Measurements from ENCODE around the gene CLCNKA.
"Not testable (repeated sequence)": the region's sequence is repeated elsewhere in the genome, so short reads cannot be mapped to it uniquely, and the experiment has no call there.

CLCNKA gene

DNA sequence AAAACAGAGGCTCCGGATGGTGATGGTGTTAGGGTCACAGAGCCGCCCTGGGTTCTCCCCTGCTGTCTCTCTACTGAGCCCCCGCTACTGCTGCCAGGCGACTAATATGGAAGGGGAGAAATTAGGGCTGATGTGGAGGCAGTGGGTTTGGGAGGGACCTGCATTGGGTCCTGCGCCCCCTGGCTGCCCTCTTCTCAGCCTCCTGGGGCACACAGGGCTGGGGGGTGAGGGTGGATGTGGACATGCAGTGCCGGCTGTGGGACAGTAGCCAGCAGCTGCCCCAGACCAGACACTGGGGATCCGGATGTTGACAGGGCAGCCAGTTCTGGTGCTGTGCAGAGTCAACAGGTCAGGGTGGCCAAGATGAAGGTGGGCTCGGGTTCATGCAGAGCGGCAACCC, 20.3 kb downstream of the CLCNKA start:
- no peak for DNase-seq (ENCODE audit: low read depth, low spot score)

GRCh38 chr1:16042654-16043053, 20.8 kb downstream of the CLCNKA start:
- not testable (repeated sequence) for DNase-seq (ENCODE audit: low read depth, low spot score)

DNA sequence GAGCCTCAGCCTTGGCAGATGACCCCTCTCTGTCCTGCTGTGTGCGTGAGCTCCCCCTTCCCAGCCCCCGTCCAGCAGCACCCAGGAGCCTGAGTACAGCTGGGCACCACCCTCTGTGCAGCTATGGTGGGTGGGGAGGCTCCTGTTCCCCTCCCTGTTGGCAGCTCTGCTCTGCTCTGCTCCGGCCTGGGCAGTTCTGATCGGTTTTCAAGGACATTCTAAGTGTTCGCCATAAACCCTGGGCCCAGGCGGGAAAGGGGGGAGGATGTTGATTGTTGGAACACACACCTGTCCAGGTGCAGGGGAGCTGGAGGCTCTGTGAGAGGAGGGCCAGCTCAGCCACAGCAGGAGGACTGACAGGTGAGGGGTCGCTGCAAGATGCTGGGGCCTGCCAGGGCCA, 21.7 kb downstream of the CLCNKA start, which contains the start of gene CLCNKB:
TSS of gene CLCNKB (plus strand) at position 262 of the 400 bp plus-strand sequence. CDS start 711 bp downstream, outside the sequence.
- DNase-seq (ENCODE audit: low read depth, low spot score): no peak

GRCh38 chr1:16043950-16044349, 22.1 kb downstream of the CLCNKA start:
- no peak for DNase-seq (ENCODE audit: low read depth, low spot score)

DNA sequence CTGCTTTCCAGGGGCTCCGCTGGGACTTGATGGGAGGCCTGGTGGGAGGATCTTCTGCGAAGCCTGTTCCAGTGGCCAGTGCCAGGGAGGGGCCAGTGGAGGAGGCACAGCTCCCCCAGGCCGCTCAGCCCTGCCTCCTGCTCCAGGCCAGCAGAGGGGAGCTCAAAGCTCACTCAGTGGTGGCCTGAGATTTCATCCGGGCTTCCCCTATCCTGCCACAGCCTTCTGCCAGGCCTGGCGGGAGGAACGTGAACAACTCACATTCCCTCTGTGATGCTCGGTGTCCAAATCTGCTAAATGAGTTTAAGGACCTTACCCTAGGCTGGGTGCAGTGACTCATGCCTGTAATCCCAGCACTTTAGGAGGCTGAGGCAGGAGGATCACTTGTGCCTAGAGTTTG, 25.0 kb downstream of the CLCNKA start:
- DNase-seq (ENCODE audit: low read depth, low spot score): no peak

DNA sequence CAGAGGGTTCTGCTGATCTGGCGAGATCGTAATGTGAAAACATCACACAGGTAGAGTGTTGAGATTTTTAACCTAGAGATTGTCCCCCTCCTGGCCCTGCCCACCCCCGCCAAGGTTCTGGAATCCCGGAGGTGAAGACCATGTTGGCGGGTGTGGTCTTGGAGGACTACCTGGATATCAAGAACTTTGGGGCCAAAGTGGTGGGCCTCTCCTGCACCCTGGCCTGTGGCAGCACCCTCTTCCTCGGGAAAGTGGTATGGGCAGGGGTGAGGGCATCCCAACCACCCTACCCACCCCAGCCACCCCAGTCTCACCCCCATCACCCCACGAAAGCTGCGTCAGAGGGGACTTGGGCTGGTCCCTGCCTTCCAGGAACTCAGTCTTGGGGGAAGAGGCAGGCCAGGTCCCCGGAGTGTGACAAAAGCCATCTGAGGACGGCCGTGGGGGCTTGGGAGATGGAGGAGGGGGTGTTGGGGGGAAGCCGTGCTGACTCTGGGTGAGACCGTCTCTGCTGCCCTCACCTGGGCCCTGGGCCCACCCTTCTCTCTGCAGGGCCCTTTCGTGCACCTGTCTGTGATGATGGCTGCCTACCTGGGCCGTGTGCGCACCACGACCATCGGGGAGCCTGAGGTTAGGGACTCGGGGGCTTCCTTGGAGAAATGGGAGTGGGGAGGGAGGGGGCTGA, 26.1 kb downstream of the CLCNKA start:
- no peak for DNase-seq (ENCODE audit: low read depth, low spot score)

DNA sequence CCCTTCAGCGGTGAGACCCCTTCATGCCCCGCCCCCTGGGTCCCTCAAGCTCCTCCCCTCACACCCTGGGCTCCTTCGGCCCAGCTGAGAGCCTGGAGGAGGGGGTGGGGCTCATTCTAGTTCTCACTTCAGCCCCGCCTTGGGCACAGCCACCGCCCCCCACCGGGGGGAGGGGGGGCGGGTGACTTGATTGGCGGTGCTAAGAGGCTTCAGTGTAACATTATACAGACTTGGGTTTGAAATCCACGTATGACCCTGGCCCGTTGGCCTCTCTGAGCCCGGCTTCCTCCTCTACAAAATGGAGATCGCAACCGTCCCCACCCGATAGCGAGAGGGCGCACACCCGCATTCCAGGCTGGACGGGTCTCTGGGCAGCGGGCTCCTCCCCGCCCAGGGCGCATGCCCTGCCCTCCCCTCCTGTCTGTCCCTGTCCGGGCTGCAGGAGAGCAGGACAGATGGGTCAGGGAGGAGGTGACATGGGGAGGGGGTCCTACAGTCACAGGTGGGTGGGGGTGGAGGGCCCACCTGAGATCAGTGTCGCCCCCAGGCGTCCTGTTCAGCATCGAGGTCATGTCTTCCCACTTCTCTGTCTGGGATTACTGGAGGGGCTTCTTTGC, 26.8 kb downstream of the CLCNKA start:
- DNase-seq (ENCODE audit: low read depth, low spot score): no peak

DNA sequence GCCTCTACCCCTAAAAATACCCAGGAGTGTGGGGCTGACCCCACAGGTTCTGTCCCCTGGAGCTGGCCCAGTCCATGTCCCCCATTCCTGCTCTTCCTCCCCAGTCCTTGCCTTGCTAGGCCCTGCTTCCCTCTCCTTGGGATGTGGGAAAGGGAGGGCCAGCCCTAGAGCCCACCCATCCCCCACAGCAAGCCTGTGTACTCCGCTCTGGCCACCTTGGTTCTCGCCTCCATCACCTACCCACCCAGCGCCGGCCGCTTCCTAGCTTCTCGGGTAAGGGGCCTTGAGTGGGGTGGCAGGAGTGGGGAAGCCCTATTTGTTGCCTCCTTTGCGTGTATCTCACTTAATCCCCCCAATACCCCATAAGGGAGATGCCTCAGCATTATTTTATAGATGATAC, 28.5 kb downstream of the CLCNKA start:
- DNase-seq (ENCODE audit: low read depth, low spot score): no peak

- DNase-seq (ENCODE audit: low read depth, low spot score): no peak
Measured at GRCh38 chr1:16051039-16051438, 29.2 kb downstream of the CLCNKA start.

- not testable (repeated sequence) for DNase-seq (ENCODE audit: low read depth, low spot score)
Measured at GRCh38 chr1:16051949-16052348, 30.1 kb downstream of the CLCNKA start.

DNA sequence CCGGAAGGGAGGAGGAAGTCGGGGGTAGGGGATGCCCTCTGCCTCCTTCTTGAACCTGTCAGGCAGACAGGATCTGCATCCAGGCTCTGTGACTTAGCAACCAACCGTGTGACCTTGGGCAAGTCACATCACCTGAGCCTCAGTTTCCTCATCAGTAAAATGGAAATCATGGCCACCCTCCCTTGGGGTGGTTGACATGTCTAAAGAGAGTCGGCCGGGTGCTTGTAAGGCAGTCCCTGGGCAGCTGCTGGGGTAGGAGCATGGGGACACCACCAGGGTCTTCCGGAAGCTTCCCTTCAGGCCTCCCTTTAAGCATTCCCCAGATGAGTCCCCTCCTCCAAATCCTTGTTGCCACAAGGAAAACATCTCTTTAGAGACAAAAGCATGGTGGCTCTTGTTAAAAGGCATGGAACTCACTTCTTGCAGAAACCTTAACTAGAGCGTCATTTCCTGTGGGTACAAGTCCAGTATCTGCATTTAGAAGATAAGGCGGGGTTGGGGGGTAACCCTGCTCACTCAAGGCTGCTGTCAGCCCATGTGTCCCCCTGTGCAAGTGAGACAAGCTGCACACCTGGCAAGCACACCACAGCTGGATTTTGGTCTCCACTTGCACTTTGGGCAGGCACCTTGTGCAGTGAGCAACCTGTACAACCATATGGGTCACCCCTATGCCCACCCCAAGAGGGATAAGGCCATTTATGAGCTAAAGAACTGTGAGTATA, 32.1 kb downstream of the CLCNKA start:
- no peak for DNase-seq (ENCODE audit: low read depth, low spot score)

DNA sequence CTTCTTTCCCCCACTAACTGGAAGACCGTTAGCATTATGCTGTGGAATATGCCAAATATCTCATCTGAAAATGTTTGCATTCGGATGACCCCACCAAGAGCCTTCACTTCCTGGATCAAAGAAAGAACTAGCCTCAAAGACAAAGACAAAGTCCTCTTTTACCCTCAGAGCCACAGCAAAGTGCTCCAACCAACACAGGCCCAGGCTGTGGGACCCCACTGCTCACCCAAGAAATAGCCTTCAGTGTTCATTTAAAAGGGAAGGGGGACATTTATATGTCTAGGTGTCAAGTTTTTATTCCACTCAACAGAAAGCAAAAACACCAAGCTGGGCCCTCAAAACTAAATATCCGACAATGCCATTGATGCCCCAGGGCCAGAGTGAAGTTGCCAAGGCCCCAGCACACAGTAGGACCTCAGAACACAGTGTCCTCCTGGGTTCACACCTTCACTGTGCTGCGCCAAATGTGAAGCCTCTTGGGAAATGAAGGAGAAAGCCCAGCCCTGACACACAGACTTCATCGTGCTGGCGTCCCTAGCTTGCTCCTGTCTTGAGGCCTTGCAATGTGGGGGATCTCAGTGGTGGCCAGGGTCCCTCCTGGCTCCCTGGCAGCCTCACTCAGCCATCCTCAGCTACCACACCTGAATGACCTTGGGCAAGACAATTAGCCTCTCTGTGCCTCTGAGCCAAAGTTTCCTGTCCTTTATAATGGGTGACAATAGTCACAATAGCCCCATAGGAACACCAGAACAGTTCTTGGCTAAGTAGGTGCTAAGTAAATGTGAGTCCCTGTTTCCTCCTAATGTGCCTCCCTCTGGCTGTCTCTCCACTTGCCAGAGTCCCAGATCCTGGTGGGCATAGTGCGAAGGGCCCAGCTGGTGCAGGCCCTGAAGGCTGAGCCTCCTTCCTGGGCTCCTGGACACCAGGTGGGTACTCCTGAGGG, 33.0 kb downstream of the CLCNKA start:
- DNase-seq (ENCODE audit: low read depth, low spot score): no peak

DNA sequence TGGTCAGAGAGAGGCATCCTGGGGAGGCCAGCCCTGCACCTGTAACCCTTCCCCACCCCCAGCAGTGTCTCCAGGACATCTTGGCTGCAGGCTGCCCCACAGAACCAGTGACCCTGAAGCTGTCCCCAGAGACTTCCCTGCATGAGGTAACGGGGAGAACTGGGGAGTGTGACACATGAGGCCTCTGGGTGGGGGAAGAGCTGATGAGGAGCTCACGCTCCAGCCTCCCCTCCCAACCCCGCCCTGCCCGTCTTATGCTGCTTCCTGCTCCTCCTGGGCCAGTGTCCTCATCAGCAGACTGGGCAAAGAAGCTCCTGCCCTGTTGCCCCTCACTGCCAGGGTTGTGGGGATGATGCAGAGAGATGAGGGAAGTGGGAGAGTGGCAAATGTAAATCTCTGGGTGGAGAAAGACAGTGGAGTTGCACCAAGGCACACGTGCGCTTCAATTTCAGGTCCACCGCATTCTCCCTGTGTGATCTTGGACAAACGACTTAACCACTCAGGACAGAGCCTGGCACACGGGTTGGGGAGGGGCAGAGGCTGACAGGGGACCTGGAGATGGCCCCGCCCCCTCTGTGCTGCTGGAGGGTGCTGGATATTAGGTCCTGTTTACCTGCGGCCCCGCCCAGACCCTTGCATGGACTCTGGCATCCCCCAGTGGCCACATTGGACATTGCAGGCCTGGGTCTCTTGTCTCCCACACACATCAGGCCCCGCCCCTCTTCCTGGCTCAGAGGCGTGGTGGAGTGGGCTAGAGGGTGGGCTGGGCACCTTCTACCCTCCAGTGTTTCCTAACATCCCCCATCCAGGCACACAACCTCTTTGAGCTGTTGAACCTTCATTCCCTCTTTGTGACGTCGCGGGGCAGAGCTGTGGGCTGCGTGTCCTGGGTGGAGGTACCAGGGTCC, 34.0 kb downstream of the CLCNKA start:
- DNase-seq (ENCODE audit: low read depth, low spot score): no peak

DNA sequence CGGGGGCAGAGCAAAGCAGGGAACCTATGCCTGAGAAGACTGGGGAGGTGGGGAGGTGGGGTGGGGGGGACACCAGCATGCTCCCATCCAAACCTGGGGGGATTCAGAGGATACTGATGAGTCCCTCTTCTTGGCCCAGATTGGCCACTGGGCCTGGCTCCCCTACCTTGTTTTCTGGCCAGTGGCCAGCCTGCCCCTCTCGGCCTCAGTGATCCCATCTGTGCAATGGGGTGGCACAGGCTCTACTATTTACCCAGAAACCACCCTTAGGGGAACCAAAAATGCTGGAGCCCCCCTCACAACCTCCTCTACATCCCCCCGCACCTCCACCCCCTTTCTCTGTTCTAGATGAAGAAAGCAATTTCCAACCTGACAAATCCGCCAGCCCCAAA, 34.7 kb downstream of the CLCNKA start:
- DNase-seq (ENCODE audit: low read depth, low spot score): not testable (repeated sequence)

GRCh38 chr1:16057314-16057915, 35.6 kb downstream of the CLCNKA start:
- DNase-seq (ENCODE audit: low read depth, low spot score): not testable (repeated sequence)

DNA sequence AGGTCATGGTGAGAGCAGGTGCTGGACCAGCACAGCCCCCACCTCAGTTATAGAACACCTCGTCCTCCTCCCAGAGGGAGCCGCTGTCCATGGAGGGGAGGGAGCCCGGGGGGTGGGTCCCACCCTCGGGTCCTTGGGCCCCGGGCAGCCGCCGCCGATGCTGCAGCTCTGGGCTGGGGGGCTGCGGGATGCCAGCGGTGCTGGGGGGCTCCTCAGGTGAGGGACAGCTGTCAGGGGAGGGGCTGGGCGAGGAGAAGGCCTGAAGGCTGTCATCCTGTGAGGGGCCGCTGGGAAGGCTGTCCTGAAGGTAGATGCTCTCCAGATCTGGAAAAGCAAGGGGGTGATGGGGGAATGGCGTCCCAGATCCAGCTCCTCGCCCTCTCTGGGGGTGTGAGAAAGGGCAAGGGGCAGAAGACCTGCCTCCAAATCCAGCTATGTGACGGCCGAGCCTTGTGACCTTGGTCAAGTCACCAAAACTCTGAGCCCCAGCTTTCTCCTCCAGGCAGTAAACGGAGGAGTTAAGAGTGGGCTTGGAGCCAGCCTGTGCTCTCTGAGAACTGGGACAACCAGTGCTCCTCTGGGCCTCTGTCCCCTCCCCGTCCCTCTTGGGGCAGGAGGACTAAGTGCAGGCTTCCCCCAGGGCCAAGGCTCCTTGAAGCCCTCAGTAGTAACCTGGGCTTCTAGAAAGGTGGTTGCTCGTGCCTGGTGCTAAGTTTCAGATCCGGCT, 36.7 kb downstream of the CLCNKA start:
- not testable (repeated sequence) for DNase-seq (ENCODE audit: low read depth, low spot score)

DNA sequence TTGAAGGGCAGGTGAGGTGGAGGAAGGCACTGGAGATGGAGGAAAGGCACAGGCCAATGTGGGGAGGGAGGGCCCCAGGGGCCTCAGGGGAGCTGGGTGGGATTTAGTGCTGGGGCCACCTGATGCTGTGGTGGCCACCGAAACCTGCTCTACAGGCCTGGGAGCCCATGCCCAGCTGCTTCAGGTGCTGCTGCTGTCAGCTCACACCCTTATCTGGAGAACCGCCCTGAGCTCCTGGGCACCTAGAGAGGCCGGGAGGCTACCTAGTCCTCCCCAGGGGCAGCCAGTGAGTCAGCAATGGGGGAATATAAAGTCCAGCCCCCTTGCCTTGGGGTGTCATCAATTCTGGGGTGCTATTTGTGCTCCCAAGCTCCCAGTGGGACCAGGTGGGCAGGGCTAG, 39.4 kb downstream of the CLCNKA start:
- DNase-seq (ENCODE audit: low read depth, low spot score): no peak

GRCh38 chr1:16061989-16062686, 40.3 kb downstream of the CLCNKA start:
- not testable (repeated sequence) for DNase-seq (ENCODE audit: low read depth, low spot score)

DNA sequence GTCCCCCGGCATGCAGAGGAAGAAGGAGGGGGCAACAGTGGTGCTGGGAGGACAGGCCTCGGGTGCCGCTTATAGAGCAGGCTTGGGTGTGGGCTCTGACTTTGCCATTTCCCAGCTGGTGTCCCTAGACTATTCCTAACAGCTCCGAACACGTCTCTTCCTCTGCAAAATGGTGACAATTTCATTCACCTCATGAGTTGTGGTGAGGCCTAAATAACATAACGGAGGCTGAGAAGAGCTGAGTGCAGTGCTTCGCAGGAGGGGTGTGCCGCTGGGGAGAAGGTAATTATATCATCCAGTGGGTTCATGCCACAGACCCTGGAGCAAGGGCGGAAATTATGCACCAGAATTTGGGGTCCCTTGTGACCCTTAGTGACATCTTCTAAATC, 40.8 kb downstream of the CLCNKA start:
- DNase-seq (ENCODE audit: low read depth, low spot score): not testable (repeated sequence)

Data from brain pericyte (primary cell).